Activated CD4-positive, CD25-positive, alpha-beta regulatory T cell (primary cell): ENCODE measurements around the gene ICAM4.
"Not testable (repeated sequence)": the region's sequence is repeated elsewhere in the genome, so short reads cannot be mapped to it uniquely, and the experiment has no call there.

Experiments
- DNase-seq, 4 experiments: peaks; one replicate each; lab custom pipeline; 2025; lab: John Stamatoyannopoulos, UW

The ICAM4 gene

DNA sequence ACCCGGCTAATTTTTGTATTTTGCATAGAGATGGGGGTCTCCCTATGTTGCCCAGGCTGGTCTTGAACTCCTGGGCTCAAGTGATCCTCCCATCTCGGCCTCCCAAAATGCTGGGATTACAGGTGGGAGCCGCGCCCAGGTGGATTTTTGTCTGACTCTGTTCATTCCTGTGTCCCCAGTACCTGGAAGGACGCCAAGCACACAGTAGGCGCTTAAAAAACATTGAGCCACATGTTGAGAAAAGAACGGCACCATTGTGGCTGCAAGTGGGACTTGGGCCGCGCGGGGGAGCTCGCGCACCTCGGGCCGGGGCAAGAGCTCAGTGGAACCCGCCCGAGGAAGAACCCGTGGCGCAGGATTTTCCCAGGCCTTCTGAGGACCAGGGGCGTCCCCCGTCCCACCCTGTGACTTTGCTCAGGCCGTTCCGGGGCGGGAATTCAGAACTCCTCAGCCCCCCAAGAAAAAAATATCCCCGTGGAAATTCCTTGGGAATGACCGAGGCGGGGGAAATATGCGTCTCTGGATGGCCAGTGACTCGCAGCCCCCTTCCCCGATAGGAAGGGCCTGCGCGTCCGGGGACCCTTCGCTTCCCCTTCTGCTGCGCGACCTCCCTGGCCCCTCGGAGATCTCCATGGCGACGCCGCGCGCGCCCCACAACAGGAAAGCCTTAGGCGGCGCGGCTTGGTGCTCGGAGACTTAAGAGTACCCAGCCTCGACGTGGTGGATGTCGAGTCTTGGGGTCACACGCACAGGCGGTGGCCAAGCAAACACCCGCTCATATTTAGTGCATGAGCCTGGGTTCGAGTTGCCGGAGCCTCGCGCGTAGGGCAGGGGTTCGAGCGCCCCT, 17.2 kb upstream of the ICAM4 start:
- DNase-seq: peak; percentile 66 to 81 (median 79)

GRCh38 chr19:10270180-10270615, 16.6 kb upstream of the ICAM4 start:
- peak; percentile 27 to 48 (median 36) for DNase-seq

- DNase-seq: peak; percentile 46 to 63 (median 52)
Observed at GRCh38 chr19:10270616-10271394, 15.9 kb upstream of the ICAM4 start, which contains the start of gene ICAM1. TSS of gene ICAM1 (plus strand) at chr19:10271120. CDS start at chr19:10271160, 40 bp downstream.

DNA sequence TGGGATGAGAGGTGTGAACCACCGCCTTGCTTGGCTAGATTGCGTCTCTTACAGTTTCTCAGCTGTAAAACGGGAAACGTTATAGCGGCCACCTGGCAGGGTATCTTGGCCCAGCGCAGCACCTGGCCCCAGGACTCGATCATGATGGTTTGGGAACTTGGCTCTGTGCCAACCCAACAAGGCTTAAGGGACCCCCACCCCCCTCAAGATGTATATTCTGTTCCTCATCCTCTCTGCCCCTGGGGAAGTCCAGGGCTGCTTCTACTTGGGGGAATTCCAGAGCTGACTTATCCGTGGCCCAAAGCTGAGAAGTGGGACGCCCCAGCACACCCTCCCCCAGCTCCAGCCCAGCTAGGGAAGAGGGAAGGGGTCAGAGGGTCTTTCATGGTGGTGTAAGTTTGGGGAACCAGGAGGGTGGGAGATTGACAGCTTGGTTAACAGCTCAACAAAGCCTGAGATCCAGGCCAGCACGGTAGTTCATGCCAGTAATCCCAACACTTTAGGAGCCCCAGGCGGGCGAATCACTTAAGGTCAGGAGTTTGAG, 15.1 kb upstream of the ICAM4 start:
- DNase-seq: no peak

- DNase-seq: no peak
Observed at GRCh38 chr19:10274589-10274988, 12.2 kb upstream of the ICAM4 start.

DNA sequence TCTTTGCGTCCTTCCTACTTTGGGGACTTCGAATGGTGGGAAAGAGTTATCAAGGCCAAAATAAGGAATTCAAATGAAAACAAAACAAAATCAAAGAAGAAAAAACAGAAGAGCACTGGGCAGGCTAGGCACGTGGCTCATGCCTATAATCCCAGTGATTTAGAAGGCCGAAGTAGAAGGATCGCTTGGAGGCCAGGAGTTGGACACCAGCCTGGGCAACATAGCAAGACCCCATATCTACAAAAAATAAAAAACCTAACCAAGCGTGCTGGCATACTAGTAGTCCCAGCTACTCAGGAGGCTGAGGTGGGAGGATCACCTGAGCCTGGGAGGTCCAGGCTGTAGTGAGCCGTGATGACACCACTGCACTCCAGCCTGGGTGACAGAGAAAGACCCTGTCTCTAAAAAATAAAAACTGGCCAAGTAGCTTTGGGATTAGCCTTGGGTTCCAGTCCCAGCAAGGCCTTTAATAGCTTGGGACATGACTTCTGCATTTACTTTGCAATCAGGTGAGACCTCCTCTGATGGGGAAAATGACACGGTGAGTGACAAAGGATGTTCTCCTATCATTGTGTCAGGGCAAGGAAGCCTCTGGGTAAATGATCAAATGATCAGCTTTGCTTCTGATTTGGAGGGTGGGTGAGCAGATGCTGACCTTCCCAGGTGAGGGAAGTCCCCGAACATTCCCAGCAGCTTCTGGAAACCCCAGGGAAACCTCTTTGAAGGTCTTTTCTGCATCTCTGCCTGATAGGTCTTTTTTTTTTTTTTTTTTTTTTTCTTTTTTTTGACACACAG, 8.8 kb upstream of the ICAM4 start:
- no peak for DNase-seq

DNA sequence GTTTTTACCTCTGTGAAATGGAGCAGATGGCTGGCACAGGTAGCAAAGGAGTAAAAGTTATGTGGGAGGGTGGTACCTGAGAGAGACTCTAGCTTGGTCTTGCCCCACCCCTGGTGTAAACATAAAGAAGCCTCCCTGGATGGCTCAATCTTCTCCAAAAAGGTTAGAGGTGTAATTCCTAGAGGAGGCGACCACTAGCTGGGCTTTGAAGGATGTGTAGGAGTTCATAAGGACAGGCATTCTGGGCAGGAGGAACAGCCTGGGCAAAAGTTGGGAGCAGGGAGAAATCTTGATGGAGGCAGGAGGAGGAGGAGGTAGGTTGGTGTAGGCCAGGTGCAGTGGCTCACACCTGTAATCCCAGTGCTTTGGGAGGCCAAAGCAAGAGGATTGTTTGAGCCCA, 7.8 kb upstream of the ICAM4 start:
- DNase-seq: no peak

DNA sequence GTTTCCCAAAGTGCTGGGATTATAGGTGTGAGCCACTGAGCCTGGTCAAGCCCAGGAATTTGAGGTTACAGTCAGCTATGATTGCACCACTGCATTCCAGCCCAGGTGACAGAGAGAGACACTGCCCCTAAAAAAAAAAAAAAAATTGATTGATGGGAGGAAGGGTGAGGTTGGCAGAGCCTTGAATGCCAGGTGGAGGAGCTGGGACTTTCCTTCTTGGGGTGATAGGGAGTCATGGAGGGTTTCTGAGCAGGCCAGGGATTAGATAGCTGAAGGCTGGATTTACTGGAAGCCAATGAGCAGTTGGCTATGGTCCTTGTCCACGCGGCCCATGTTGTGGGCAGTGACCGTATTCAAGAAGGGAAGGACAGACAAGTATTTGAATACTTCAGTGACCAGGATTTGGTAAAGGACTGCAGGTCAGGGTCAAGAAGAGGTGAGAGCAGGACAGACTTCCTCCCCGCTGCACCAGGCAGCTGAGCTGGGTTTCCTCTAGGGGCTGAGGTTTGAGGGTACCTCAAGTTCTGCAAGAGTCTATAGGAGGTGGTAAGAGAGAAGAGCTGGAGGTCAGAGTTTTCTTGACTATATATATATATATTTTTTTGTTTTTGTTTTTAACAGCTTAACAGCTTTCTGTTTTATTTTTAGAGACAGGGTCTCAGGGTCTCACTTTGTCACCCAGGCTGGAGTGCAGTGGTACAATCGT, 6.9 kb upstream of the ICAM4 start:
- DNase-seq: no peak

GRCh38 chr19:10282043-10282442, 4.7 kb upstream of the ICAM4 start:
- DNase-seq: not testable (repeated sequence)

DNA sequence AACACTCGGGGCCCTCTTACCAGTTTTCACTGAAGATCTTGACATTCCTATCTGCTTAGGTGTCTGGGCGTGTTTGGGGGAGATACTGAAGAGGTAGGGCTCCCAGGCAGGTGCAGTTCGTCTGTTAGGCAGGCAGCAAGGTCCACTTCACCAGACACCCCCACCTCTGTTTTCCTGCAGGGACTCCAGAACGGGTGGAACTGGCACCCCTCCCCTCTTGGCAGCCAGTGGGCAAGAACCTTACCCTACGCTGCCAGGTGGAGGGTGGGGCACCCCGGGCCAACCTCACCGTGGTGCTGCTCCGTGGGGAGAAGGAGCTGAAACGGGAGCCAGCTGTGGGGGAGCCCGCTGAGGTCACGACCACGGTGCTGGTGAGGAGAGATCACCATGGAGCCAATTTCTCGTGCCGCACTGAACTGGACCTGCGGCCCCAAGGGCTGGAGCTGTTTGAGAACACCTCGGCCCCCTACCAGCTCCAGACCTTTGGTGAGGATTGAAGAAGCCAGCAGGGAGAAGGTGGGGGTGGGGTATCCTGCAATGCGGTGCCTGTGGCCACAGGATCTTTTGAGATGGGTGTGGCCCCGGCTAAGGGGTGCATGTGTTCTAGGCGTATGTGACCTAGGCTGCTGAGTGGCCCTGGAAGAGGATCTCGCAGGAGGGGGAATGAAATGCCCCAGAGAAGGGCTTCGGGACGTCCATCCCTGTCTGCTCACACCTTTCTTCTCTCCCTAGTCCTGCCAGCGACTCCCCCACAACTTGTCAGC, 3.3 kb upstream of the ICAM4 start:
- no peak for DNase-seq

DNA sequence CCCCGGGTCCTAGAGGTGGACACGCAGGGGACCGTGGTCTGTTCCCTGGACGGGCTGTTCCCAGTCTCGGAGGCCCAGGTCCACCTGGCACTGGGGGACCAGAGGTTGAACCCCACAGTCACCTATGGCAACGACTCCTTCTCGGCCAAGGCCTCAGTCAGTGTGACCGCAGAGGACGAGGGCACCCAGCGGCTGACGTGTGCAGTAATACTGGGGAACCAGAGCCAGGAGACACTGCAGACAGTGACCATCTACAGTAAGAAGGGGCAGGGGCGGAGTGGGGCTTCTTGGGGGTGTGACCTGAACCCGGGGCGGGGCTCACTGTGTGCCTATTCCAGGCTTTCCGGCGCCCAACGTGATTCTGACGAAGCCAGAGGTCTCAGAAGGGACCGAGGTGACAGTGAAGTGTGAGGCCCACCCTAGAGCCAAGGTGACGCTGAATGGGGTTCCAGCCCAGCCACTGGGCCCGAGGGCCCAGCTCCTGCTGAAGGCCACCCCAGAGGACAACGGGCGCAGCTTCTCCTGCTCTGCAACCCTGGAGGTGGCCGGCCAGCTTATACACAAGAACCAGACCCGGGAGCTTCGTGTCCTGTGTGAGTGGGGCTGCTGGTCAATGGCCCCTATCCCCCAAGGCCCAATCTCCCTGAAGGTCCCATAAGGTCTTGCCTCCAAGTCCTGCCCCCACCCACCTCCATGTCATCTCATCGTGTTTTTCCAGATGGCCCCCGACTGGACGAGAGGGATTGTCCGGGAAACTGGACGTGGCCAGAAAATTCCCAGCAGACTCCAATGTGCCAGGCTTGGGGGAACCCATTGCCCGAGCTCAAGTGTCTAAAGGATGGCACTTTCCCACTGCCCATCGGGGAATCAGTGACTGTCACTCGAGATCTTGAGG, 2.4 kb upstream of the ICAM4 start:
- DNase-seq: no peak

- no peak for DNase-seq
Observed at GRCh38 chr19:10284960-10285278, 1.8 kb upstream of the ICAM4 start.

- no peak for DNase-seq
Observed at GRCh38 chr19:10285393-10285792, 1.4 kb upstream of the ICAM4 start.

GRCh38 chr19:10288662-10289166, 2.0 kb downstream of the ICAM4 start:
- no peak for DNase-seq

- peak; percentile 21 to 53 (median 36) for DNase-seq
Observed at GRCh38 chr19:10289167-10289835, 2.5 kb downstream of the ICAM4 start.

DNA sequence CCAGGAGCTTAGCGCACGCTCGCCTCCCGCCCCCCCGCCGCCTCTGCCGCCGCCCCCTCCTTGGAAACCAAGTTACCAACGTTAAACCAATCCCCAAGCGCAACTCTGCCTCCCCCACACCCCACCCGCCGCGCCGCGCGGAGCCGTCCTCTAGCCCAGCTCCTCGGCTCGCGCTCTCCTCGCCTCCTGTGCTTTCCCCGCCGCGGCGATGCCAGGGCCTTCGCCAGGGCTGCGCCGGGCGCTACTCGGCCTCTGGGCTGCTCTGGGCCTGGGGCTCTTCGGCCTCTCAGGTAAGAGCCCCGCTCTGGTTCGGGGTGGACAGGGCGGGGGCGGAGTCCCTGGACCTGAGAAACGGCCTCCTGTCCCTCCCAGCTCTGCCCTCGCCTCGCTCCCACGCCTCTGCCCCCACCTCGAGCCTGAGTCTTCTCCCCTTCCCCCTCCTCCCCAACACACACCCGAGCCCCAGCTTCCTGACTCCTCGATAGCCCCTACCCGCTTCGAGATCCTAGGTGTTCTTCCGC, 3.1 kb downstream of the ICAM4 start, which contains the start of gene ICAM5:
Gene ICAM5 (plus strand): TSS at position 117 of the 521 bp plus-strand sequence. CDS start 92 bp downstream, at position 209.
- DNase-seq: no peak

- DNase-seq: no peak
Observed at GRCh38 chr19:10290357-10290875, 3.7 kb downstream of the ICAM4 start.
